KG1 (cell line): Measurements from ENCODE around the gene IL22RA1.

Experiments used
- DNase-seq: peaks from one replicate; lab custom pipeline; 2025; lab: John Stamatoyannopoulos, UW

The IL22RA1 gene

DNA sequence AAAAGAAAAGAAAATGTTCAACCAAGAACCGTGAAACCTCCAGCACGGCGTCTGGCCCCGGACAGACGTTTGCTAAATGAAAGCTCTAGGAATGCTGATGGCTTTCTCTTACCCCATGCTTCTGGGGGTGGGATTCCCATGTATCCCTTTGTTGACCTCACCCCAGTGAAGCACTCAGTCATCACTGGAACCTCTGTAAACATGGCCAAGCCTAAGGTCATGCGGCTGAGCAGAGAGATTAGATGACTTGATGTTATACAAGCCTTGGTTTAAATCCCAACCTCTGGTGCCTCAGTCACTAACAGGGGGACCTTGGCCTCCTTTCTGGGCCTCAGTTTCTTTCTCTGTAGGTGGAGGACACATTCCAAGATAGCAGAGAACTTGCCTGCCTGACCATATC is 28.2 kb downstream of the IL22RA1 start:
- DNase-seq = no peak

- DNase-seq = no peak
These were observed 29.3 kb downstream of the IL22RA1 start for GRCh38 chr1:24113641-24114033.

DNA sequence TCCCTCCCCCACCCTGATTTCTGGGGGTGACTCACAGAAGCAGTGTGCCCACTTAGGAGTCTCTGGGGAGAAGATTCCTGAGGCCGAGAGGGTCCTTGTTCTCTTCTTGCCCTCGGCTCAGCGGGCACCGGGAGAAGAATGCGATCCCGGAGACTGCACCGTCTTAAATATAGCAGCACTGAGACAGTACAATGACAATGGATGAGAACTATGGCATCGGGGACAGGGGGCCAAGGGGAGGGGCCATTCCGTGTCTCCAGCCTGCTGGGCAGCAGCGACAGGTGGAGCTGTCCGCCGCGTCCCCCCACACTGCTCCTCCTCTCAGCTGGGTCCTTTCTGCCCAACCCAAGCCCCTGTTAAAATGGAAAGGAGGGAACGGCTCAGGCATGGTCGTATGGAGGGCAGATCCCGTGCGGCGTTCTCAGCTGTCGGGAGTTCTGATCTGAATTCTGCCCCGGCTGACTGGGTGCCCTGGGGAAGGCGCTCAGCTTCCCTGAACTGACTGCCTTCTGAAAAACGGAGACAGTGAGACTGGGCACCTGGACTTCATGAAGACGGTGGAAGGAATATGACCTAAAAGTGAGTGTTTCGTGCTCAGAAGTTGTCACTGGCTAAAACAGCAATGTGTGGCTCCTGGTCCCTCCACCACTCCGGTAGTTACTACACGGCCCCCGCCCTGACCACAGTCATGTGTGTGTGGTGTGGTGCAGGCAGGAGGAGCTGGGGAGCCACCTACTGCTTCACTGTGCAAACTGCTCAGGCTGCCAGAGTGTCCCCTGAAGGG is 30.8 kb downstream of the IL22RA1 start, which contains the start of gene MYOM3:
TSS of gene MYOM3 (minus strand) at position 140 of the 784 bp plus-strand sequence. CDS start 3,499 bp downstream, outside the sequence.
- DNase-seq = peak; percentile 34

DNA sequence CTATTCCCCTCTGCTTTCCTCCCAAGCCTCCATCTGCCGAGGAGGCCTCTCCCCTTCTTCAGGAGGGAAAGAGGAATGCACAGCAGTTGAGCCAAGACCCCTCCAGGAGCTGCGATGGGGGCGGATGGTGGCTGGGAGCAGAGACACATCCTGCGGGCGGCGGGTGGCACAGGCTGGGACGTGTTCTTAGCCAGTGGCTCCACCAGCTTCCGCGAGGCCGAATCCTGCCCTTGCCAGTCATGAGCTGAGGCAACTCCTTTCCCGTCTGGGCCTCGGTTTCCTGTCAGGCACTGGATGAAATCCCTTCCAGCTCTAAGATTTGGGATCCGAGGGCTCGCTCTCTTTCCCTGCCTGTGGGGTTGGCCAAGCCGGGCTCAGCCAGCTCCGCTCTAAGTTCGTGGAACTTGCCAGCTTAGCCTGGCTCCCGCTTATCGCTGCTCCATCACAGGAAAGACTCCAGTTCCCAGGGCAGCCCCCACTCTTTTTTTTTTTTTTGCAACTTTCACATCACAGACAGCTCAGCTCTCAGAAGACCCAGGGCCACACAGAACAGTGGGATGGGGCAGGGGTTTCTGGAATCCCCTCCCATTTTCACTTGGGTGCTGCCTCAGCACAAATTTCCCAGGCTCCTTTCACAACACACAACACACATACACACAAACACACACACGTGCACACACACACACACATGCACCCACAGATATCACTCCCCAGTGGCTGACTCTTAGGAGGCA is 31.5 kb downstream of the IL22RA1 start:
- no peak for DNase-seq

- DNase-seq = no peak
These were observed 32.2 kb downstream of the IL22RA1 start for GRCh38 chr1:24110642-24111261.

GRCh38 chr1:24109686-24110475 is 33.1 kb downstream of the IL22RA1 start:
- no peak for DNase-seq

DNA sequence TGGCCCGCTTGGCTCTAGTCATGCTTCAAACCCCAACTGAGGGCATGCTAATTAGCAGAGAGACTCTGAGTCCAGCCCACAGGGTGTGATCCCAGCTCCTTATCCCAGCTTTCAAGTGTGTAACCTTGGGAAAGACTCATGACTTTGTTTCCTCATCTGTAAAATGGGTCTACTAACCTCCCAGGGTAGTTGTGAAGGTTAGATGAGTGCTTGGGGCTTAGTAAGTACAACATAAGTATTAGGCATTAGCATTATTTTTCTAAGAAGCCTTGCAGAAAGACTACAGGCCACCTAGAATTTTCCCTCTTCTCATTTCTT is 33.8 kb downstream of the IL22RA1 start:
- no peak for DNase-seq

GRCh38 chr1:24108334-24109165 is 34.4 kb downstream of the IL22RA1 start:
- no peak for DNase-seq

DNA sequence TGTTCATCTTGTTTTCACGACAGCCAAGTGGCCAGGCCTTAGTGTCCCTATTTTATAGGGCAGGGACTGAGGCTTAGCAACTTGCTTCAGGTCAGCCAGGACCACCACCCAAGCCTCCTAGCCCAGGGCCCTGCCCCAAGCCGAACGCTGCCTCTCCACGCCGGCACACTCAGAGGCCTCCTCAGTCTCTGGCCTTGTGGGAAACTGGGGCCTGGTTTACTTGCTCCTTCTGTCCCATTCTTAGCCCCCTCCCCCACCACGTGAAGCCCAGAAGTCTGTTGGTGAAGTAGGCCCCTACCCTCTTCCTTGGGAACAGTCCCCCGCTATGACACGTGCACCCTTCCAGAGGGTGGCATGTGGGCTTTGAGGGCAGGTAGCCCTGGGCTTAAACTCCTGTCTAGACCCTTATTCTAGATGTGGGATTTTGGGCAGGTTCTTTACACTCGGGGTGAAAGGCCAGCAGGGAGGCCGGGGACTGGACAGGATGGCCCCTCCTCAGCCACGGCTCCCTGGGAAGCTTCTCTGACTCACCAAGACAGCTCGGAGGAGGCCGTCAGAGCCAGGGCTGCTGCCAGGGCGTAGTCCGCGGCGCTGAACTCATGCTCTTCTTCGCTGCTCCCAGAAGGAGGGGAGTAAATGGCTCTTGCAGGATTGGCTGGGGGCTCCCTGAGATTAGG is 35.3 kb downstream of the IL22RA1 start:
- DNase-seq = no peak

DNA sequence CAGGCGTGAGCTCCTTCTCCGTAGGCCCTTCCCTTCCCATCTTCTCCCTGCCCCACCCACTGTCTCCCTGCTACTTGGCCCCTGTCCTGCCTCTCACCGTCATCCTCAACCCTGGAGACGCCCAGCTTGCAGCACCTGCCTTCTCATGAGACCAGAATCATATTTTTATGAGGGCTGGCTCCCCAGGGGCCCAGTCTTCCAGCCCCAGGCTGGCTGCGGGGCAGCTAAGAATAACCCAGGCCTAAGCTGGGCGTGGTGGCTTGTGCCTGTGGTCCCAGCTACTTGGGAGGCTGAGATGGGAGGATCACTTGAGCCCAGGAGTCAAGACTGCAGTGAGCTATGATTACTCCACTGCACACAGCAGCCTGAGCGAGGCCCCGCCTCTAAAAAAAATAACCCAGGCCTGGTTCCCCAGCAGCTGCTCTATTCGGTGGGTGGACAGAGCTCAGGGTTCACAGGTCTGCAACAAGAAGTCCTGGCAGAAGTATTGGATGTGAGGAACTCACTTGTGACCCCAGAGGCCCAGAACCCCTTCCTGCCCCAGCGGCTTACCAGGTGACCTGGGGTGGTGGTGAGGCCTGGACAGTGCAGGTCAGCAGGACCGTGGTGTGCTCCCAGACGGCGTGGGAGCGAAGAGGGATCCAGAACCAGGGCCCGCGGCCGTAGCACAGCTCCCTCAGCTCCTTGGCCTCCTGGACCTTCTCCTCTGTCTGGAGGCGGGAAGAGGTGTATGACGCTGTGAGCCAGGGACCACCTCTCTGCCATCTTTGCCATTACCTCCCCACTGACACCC is 37.4 kb downstream of the IL22RA1 start:
- no peak for DNase-seq

DNA sequence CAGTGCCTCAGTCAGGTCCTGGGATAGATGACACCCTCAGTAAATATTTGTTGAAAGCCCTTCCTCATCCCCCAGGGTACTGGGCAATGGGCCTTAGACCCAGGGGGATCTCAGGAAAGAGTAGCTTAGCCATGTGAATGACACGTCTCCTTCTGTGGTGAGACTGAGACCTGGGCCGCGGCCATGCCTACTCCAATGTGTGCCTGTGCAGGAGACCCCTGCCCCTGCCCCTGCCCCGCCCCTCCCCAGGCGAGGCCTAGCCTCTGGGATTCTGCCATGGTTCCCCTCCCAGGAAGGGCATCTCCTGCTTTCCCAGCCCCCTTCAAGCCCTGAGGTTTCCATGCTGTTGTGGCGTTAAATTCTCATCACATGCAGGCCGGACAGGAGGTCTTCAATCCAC is 38.1 kb downstream of the IL22RA1 start:
- DNase-seq = no peak

DNA sequence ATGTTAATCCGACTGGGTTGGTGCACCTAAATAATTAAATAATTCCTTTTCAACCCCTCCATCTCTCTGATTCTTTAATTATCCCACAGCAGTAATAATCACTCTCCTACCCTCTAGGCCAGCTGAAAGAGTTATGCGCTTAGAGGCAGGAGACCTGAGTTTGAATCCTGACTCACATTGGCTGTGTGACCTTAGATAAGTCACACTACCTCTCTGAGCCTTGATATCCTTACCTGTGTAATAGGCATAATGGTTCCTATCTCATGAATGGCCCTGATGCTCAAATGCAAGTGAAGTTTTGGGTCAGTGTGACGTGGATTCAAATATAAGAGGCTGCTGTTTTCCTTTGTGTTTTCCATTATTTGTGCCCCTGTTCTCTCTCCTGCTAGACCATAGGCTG is 39.1 kb downstream of the IL22RA1 start:
- no peak for DNase-seq

DNA sequence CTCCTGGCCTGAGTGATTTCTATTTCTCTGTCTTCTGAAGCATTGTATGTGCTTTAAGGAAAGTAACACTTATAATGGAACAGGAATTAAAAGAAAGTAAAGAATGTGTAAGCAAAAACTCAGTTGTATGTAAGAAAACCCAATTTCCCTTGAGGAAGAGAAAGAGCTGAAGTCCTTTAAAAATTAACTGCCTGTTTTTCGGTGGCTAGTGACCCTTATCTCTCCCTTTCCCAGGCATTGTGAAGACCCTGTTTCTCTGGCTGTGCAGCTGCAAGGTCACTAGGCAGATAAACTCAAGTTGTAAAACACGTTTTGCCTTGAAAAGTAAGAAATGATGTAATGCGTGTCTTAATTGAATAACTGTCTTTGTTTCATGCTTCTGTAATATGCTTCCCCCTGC is 39.5 kb downstream of the IL22RA1 start:
- DNase-seq = no peak

- no peak for DNase-seq
These were observed 40.0 kb downstream of the IL22RA1 start for GRCh38 chr1:24102961-24103360.

DNA sequence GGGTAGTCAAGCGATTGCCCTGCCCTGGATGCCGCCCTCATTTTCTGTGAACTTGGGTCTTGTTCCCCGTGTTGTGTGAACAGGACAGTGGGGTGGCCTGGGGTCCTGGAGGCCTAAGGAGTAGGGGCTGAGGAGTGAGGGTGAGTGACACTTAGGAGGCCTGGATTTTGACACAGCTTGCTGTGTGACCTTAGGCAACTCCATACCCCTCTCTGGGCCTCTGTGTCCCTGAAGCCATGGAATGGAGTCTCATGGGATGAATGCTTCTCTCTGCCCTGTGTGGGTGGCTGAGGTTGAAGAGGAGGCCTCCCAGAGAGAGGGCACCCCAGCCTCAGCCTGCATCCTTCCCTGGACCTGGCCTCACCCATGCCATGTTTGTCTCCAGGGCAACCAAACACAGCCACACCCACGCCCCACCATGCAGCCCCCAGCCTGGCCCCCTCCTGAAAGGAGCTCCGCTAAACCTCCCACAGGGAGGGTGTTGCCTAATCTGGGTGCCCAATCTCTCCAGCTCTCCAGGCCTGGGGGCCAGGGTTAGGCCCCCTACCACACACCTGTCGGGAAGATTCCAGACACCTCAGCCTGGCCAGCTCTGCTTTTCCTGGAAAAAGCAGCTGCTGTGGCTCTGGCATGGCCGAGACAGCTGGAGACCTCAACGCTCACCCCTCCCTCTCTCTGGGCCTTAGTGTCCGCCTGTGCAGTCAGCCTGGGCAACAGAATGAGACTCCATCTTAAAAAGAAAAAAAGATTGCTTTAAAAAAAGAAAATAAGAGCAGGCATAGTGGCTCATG is 40.9 kb downstream of the IL22RA1 start:
- no peak for DNase-seq

DNA sequence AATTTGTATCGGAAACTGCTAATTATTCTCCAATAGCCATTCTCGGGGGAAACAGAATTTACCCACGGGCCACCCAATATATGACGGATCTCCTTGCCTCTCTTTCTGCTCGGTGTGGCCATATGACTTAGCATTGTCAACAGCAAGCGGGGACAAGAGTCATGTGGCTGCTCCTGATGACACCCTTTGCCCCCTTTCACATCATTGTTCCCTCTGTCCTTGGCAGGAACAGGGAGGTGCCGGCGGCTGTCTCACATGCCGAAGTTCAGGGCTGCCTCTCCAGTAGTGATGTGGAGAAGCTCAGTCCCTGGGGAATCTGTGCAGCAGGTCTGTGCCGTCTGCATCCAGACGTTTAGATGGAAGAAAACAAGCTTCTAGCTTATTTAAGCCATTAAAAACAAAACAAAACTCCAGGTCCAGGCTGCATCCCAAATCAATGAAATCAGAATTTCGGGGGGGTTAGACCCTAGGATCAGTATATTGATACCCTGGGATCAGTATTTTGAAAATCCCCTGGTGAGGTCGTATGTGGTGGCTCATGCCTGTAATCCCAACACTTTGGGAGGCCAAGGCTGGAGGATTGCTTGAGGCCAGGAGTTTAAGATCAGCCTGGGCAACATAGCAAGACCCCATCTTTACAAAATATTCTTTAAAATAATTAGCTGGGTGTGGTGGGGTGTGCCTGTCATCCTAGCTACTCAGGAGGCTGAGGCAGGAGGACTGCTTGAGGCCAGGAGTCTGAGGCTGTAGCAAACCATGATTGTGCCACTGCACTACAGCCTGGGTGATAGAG is 41.8 kb downstream of the IL22RA1 start:
- no peak for DNase-seq

- DNase-seq = no peak
These were observed 43.8 kb downstream of the IL22RA1 start for GRCh38 chr1:24098943-24099638.

GRCh38 chr1:24098102-24098501 is 44.8 kb downstream of the IL22RA1 start:
- no peak for DNase-seq
